Activated CD8-positive, alpha-beta memory T cell treated with anti-CD3 and anti-CD28 coated beads, Interleukin-2, amount 50 U/mL, for 1 hour (primary cell): ENCODE measurements around the gene CCDC88A.
"Not testable (repeated sequence)": the region's sequence is repeated elsewhere in the genome, so short reads cannot be mapped to it uniquely, and the experiment has no call there.

ENCODE experiments used
- DNase-seq: peaks from one replicate; pipeline ENCODE4 v3.0.0-alpha.2; 2020; ENCODE audit errors: extremely low read depth

The CCDC88A gene

DNA sequence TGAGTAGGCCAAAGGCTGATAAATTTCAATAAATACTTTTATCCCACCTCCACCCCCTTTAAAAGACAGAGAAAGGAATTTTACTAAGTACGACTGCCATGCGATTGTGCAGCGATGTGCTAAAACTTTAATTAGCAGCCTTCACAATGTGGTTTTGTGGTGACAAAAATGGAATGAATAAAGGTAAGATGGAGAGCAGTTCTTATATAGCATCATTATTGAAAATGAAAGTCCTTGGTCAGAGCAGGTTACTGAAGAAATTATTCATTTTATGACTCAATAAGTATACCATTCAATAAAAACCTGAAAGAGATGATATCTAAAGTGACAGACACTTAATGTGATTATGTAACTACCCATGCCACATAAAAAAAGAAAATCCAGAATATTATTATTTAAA is 117.4 kb downstream of the CCDC88A start:
- no peak for DNase-seq

DNA sequence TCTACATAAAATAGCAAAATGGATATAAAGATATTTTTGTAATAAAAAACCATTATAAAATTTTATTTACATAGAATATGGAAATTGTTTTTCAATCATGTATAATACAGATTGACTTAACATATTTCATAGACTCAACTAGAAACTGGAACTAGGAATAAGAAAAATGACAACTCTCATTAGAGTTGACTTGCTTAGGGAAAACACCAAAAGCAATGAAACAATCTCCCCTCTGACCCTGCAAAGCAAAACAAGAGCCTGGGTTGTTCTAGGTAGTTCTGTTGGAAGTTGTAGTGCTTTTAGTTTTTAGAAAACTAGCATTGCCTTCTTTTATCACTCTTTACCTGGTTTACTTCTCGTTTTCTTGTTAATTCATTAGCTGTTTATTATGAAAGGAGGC is 118.4 kb downstream of the CCDC88A start:
- DNase-seq, result no peak

DNA sequence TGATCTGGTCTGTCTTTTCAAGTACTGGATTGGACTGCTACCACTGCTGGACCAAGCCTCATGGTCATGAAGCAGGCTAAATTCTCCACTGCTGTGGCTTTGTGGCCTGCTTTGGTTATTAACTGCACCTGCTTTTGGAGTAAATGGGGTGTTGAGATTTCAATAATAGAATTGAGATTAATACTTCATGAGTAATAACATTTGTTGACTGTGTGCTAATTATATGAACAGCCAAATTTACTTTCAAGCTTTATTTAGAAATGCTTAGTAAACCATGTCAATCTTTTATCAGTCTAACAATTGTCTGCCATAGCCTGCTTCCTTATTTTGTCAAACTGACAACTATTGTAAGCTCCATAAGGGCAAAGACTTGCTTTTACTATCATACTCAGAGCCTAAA is 123.3 kb downstream of the CCDC88A start:
- no peak for DNase-seq

DNA sequence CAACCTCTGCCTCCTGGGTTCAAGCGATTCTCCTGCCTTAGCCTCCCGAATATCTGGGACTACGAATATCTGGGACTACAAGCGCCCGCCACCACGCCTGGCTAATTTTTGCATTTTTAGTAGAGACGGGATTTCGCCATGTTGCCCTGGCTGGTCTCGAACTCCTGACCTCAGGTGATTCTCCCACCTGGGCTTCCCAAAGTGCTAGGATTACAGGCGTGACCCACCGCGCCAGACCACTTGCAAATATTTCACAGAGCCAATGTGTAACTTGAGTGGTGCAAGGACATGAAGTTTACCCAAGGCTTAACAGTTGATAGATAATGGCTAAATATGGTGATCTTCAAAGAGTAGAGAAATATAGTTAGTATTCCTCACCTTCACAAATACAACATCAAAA is 136.6 kb downstream of the CCDC88A start:
- DNase-seq, result no peak

DNA sequence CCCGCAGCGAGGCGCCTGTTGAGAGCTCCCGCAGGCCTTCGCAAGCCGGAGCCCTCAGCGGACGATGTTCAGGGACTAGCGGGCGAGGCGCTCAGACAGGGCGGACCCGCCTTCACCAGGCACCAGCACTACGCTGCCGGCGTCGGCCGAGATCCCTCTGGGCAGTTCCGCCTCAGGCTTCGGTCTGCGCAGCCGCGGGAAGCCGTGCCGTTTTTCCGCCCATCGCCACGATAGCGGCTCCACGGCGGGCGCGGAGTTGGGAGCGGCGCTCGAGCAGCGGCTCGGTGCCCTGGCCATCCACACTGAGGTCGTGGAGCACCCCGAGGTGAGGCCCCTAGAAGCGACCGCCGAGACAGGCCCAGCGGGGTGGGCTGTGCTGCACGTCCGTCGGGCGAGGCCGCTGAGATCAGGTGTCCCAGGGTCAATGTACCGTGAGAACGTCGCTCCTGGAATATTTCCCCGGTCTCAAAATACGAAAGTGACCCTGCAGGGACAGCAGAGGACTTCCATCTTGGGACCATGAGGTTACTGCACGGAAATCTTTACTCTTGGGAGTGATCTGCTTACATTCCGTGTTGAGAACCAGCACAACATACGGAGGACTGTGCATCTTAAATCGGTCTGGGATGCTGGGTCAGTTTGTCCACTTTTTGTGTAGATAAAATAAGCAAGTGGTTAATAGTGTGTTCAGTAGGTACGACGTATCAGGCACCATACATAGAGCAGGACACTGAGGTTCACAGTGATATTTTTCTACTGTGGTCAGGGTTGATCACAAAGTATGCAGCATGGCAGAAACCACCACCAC is 137.3 kb downstream of the CCDC88A start:
- DNase-seq, result peak; percentile 65

DNA sequence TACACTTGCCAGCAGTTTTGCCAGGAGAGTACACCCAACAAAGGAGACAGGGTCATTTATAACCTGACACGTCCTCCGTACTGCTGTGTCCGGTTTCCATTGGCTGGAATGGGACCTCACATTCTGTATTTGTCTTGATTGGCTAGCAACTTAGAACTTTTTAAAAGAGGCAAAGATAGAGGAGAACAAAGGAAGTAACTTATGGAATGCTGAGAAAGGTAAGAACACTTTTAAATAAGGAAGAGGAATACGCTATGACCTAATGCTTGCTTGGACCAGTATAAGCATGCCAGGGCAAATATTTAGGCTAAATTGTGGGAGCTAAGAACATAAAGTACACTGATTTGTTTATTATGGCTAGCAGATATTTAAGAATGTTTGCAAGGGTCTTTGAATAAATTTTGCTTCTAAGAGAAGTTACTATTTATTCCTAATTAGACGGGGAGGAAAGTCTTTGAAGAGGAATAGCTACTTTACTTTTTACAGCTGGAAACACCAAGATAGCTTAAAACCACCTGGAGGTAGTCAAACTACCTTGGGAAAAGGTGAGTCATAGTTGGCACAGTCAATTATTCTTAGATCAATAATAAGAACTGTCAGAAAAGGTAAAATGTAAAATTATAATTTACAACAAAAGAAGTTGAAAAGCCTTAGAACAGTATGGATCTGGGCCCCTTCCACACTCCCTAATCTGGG is 138.7 kb downstream of the CCDC88A start:
- not testable (repeated sequence) for DNase-seq

DNA sequence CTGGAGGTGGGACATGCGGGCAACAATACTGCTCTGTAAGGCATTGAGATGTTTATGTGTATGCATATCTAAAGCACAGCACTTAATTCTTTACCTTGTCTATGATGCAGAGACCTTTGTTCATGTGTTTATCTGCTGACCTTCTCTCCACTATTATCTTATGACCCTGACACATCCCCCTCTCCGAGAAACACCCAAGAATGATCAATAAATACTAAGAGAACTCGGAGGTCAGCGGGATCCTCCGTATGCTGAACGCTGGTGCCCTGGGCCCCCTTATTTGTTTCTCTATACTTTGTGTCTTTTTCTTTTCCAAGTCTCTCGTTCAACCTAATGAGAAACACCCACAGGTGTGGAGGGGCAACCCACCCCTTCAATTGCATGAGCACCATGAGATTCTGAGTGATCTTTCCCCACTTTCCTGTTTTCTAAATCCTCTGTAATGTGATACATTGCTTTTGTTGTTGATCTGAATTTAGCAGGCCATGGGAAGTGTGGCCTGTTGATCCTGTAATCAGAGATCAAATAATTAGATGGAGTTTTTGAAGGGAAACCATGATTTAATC is 139.7 kb downstream of the CCDC88A start:
- not testable (repeated sequence) for DNase-seq

DNA sequence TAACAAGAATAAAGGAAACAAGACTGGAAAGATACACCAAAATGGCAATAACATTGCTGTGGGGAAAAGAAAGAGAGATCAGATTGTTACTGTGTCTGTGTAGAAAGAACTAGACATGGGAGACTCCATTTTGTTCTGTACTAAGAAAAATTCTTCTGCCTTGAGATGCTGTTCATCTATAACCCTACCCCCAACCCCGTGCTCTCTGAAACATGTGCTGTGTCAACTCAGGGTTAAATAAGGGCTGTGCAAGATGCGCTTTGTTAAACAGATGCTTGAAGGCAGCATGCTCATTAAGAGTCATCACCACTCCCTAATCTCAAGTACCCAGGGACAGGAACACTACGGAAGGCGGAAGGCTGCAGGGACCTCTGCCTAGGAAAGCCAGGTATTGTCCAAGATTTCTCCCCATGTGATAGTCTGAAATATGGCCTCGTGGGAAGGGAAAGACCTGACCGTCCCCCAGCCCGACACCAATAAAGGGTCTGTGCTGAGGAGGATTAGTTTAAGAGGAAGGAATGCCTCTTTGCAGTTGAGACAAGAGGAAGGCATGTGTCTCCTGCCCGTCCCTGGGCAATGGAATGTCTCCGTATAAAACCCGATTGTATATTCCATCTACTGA is 140.3 kb downstream of the CCDC88A start:
- not testable (repeated sequence) for DNase-seq

DNA sequence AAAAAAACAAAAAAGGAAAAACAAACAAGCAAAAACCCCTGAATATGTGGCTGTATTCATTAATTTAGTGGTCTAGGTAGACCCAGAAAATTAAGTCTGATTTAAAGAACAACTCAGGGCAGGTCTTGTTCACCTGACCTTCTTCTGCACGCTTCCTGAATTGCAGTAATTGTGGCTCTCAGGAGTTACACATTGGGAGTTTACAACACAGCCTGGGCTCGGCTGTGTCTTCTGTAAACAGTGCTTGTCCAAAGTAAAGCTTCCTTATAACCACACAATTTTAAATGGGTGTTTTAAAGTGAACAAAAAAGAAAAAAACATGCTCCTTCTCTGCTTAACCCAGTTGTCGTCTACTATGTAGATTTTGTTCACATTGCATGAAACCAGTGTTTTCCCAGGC is 142.3 kb downstream of the CCDC88A start:
- no peak for DNase-seq

DNA sequence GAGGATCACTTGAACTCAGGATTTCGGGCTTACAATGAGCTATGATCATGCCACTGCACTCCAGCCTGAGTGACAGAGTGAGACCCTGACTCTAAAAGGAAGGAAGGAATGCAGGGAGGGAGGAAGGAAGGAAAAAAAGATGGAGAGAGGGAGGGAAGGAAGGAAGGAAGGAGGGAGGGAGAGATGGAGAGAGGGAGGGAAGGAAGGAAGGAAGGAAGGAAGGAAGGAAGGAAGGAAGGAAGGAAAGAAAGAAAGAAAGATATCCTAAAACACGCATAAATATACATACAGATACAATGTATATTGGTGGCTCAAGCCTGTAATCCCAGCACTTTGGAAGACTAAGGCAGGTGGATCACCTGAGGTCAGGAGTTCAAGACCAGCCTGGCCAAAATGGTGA is 145.3 kb downstream of the CCDC88A start:
- DNase-seq, result not testable (repeated sequence)

DNA sequence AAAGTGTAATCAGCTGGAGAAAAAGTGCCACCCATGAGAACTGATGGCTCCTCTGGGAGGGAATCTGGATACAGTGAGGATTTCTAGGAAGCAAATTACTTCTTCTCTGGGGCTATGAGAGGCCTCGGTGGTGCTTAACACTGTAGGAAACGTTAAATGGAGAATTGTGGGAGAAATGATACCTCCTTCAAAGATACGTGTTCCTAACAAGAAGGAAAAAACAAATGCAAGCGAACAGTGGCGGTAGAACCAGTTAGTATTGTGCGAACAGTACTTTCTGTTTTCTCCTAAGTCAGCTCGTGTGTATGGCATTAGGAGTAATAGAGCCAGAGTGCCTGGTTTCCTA is 150.0 kb downstream of the CCDC88A start:
- no peak for DNase-seq

DNA sequence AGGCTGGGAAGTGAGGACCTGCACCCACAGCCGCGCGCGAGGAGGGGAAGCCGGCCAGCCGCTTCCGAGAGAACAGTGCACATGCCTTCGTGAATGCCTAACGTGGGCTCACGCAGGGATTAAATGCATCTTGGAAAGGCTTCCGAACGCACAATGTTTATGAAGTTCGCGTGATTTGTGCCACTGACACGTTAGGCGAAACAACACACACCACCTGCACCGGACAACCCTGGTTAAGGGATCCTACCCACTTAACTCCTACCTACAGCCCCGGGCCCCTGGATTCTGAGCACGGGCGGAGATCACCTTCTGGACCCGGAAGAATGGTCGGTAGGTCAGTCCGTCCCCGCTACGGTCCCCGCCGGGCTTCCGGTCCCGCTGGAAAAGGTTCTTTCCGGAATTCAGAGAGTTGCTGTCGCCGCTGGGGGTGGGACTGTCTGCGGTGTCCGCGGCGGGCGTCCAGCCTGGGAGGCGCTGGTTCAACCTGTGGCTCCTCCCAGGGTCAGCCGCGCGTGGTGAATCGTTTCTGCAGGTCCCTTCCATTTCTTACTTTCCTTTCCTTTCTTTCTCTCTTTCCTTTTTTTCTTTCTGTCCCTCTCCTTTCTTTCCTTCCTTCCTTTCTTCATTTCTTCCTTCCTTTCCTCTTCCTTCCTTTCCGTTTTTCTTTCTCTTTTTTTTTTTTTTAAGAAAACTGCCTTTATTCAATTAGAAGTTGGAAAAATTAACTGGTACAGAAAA is 150.6 kb downstream of the CCDC88A start, which contains the start of gene MTIF2:
TSS of gene MTIF2 (minus strand) at position 325 of the 738 bp plus-strand sequence. CDS start 5,373 bp downstream, outside the sequence.
- DNase-seq, result peak; percentile 67

DNA sequence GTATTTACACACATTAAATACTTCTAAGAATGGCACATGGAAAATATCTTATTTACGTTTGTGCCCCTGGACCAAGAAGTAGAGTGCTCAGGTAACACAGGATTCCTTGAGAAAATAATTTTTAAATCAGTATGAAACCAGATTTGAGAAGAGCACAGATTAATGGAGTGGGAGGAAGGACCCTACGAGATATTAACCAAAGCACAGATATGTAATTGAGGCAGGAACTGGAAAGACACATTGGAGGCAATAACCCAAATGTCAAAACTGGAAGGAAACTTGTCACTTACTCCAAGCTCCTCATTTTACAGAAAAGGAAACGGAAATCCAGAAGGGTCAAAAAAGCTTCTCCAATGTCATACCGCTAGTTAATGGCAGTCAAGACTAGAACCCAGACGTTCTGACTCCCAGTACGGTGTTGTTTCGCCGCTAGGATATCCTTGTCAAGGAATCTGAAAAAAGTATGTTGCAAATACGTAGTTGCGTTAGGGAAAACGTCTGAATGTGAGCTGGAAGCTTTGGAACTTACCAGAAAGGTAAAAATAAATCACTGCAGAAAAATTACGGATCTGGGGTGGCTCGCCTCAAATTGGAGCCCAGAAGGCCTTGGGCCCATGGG is 151.3 kb downstream of the CCDC88A start:
- DNase-seq, result no peak

DNA sequence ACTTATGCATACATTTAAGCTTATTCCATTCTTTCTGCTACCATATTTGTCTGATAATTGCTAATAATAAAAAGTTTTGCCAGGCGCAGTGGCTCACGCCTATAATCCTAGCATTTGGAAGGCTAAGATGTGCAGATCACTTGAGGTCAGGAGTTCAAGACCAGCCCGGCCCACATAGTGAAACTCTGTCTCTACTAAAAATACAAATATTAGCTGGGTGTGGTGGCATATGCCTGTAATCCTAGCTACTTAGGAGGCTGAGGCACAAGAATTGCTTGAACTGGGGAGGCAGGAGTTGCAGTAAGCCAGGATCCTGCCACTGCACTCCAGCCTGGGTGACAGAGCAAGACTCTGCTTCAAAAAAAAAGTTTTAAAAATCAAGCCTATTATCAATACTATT is 160.1 kb downstream of the CCDC88A start:
- DNase-seq, result not testable (repeated sequence)

DNA sequence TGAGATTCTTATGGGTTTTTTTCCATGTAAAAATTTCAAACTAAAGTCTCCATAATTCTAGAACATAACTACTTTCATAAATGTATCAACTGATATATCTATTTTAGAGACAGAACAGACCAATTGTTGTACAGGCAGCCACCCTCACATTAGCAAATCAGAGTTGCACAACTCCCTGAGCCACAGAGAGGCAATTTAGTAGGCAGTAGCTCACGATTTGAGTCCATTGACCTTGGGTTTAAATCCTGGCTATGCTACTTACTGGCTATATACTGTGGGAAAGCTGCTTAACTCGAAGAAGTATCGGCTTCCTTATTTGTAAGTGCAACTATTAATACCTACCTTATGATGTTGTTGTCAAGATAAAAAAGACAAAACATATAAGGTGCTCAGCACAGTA is 166.8 kb downstream of the CCDC88A start:
- DNase-seq, result no peak

DNA sequence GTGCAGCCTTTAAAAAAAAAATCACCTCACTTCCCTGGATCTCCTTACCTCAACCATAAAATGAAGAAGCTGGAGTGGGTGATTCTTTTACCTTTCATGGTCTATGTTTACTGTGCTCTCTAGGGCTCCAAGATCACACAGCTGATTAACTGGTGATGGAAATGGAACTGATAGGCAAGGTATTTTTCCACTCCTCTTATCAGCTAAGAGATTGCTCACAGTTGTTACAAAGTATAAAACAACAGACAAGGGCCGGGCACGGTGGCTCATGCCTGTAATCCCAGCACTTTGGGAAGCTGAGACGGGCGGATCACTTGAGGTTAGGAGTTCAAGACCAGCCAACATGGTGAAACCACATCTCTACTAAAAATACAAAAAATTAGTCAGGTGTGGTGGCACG is 172.6 kb downstream of the CCDC88A start:
- no peak for DNase-seq

DNA sequence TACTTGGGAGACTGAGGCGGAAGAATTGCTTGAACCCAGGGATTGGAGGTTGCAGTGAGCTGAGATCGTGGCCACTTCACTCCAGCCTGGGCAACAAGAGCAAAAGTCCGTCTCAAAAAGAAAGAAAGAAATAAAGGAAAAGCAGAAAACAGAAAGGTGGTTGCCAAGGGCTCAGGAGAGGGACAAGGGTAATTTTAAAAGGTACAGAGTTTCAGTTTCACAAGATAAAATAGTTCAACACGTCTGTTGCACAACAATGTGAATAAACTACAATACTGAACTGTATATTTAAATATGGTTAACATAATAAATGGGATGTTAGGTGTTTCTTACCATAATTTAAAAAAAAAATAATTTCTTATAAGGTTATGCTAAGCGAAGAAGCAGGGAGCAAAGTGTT is 174.2 kb downstream of the CCDC88A start:
- no peak for DNase-seq

DNA sequence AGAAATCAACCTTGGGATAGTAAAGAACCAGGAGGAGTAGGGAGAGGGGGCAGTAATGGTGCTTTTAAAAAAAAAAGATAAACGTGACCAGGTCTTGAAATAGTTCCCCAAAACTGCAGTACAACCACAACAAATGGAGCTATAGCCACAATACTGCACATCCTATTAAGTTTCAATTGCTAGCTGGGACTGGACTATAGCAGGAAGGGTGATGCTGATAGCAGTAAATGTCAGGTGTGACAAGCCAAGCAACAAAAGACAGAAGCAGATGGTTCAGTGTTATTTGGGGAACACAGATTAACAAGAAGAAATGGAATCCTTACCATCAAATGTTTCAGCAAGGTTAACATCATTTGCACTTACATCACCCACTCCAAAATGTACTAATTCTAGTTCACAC is 177.0 kb downstream of the CCDC88A start:
- no peak for DNase-seq

DNA sequence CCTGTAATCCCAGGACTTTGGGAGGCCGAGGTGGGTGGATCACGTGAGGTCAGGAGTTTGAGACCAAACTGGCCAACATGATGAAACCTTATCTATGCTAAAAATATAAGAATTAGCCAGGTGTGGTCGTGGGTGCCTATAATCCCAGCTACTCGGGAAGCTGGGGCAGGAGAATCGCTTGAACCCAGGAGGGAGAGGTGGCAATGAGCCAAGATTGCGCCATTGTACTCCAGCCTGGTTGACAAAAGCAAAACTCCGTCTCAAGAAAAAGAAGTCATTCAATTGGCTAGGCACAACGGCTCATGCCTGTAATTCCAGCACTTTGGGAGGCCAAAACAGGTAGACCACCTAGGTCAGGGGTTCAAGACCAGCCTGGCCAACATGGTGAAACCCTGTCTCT is 178.1 kb downstream of the CCDC88A start:
- not testable (repeated sequence) for DNase-seq

DNA sequence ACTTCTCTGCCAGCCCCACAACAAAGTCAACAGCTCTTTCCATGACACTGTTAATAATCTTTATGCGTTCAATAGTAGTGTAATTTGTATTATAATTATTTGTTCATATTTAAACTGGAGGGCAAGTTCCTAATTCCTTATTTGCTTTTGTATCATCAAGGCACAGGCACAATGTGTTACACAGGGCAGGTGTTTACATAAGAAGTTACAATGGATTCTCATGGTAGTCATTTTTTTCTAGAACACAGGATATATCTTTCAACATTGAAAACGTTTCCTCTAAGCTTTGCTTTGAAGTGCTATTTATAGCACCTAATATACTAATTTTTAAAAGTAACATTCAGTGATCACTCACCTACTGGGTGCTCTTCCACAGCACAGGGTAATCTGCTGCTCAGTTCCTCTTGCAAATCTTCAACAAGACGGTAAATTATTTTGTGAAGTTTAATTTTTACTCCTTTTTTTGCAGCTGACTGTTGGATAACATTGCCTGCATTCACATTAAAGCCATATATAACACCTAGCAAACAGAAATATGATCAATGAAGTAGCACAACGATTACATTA is 179.9 kb downstream of the CCDC88A start:
- DNase-seq, result no peak
